Stomach (tissue), 9 donors: ENCODE data around the gene BHLHA9. TPM values are rescaled to one million over a fixed set of nuclear protein-coding genes. Genes with fewer than 3 reads are reported as not detected.
"Not testable (repeated sequence)": the region's sequence is repeated elsewhere in the genome, so short reads cannot be mapped to it uniquely, and the experiment has no call there.

Experiments
- DNase-seq, 2 donors: peaks; one replicate each; pipeline versions ENCODE4 v3.0.0 to v3.0.0-alpha.2; 2013 to 2019
- H3K27ac ChIP-seq, 5 donors: fragments of 200-600 bp in 4 of 5; sonication (generic) in 4 of 5; one replicate each; pipeline ENCODE4 v1.5.1; 2013 to 2019; ENCODE audit warnings: mild to moderate bottlenecking in 1 of 5, moderate library complexity in 1 of 5
- H3K27me3 ChIP-seq, 3 donors: fragments of 200-600 bp; sonication (generic); one replicate each; pipeline ENCODE4 v1.5.1; 2017 to 2019; ENCODE audit warnings: mixed run types in 1 of 3
- H3K36me3 ChIP-seq, 4 donors: fragments of 200-600 bp; sonication (generic); 1 replicate in 3 of 4; 2 replicates in 1 of 4; pipeline ENCODE4 v1.5.1; 2016 to 2019
- H3K4me1 ChIP-seq, 4 donors: fragments of 200-600 bp; sonication (generic); one replicate each; pipeline ENCODE4 v1.5.1; 2016 to 2019
- H3K4me3 ChIP-seq, 4 donors: fragments of 200-600 bp; sonication (generic) in 3 of 4; one replicate each; pipeline ENCODE4 v1.5.1; 2016 to 2019; ENCODE audit warnings: mild to moderate bottlenecking in 1 of 4
- H3K9me3 ChIP-seq, 4 donors: fragments of 200-600 bp; sonication (generic); one replicate each; pipeline ENCODE4 v1.5.1; 2016 to 2019
- CTCF ChIP-seq, 7 experiments: fragments of 450-650 bp in 4 of 7; fragments of 200-600 bp in 3 of 7; sonication (generic) in 3 of 7; IDR thresholded peaks; one replicate each; pipeline ENCODE4 v1.5.1; 2016 to 2019; ENCODE audit warnings: antibody characterized with exemption in 7 of 7, control low read depth in 2 of 7, mild to moderate bottlenecking in 1 of 7
- EP300 ChIP-seq: sonication (generic); formaldehyde crosslinking; IDR thresholded peaks from one replicate; pipeline ENCODE4 v1.6.1; 2017; ENCODE audit warnings: antibody characterized with exemption
- POLR2A ChIP-seq, 4 donors: fragments of 450-650 bp; IDR thresholded peaks; one replicate each; pipeline ENCODE4 v1.6.1; 2016; ENCODE audit warnings: antibody characterized with exemption in 4 of 4, control low read depth in 2 of 4, mild to moderate bottlenecking in 1 of 4, moderate library complexity in 1 of 4
- POLR2AphosphoS5 ChIP-seq, 3 donors: sonication (generic); formaldehyde crosslinking; IDR thresholded peaks; one replicate each; pipeline ENCODE4 v1.6.1; 2016; ENCODE audit warnings: antibody characterized with exemption in 3 of 3
- WGBS, 5 donors: extraction: QIAGEN DNeasy Blood & Tissue Kit in 3 of 5; methylation state at CpG; one replicate each; pipeline versions ENCODE4 v1.1.5 to v1.1.7; 2013 to 2018; 5-methylcytosine and 5-hydroxymethylcytosine counted together
- intact Hi-C: fragments of 100-400 bp; cut with DNase I; formaldehyde crosslinking; loops from one replicate; pipeline ENCODE4 v1.15.1; 2023; ENCODE audit warnings: low total_unique reads
- polyA plus RNA-seq, 3 donors: library from polyadenylated mRNA; stranded (reverse); fragments of 200-250 nt; gene quantifications; one replicate each; pipeline ENCODE4 v1.2.3, GENCODE V29; 2013
- total RNA-seq, 5 donors: library from RNA; depleted of rRNA; stranded (reverse); fragments of >200 nt; gene quantifications; one replicate each; pipeline versions ENCODE4 v1.1.0 to v1.2.3, GENCODE V29; 2014 to 2016
- donor health status: healthy with polysubstance abuse.
- donor health status: Bipolar disorder and iron deficiency.
- donor health status: healthy.

BHLHA9 gene
- total and polyA plus RNA-seq, 8 donors: not detected

- WGBS, 5 donors: 76 to 83% (median 77%) methylated on average over 11 of the region's 11 CpGs
- DNase-seq: no peak
- Histone ChIP-seq H3K4me3 (no peak overlapping the region), H3K9me3 (no peaks in the 10 kb centered on the region), H3K36me3 (no peaks in the 10 kb centered on the region), H3K27ac (no peak overlapping the region), H3K27me3 (peaks cover 0 to 34% (median 0%) of the 10 kb centered on the region in 3 donors), H3K4me1 (no peaks in the 10 kb centered on the region)
- intact Hi-C loops: no loop called here
- TF ChIP-seq POLR2AphosphoS5 (IDR thresholded peaks at IDR 0.05) (no peak), CTCF (IDR thresholded peaks at IDR 0.05) (no peak), POLR2A (IDR thresholded peaks at IDR 0.05) (no peak), EP300 (no peak)
These were observed 31.0 kb upstream of the BHLHA9 start for GRCh38 chr17:1239210-1239609.

- DNase-seq, H3K9me3 ChIP-seq, H3K4me1 ChIP-seq, H3K4me3 ChIP-seq, intact Hi-C loops, H3K36me3 ChIP-seq, H3K27ac ChIP-seq: not testable (repeated sequence)
- 64 to 75% (median 71%) methylated on average over 11 of the region's 11 CpGs for WGBS, 5 donors
- peaks cover 0 to 34% (median 0%) of the 10 kb centered on the region in 3 donors for H3K27me3 ChIP-seq
These were observed 29.8 kb upstream of the BHLHA9 start for GRCh38 chr17:1240426-1240825.

- DNase-seq: peak in 1 of 2 donors; percentile 68
- H3K36me3 ChIP-seq: no peaks in the 10 kb centered on the region
These were observed 28.3 kb upstream of the BHLHA9 start for GRCh38 chr17:1241929-1242328.

GRCh38 chr17:1244606-1245012, 25.6 kb upstream of the BHLHA9 start:
- DNase-seq: no peak
- TF ChIP-seq POLR2A (IDR thresholded peaks at IDR 0.05) (no peak), POLR2AphosphoS5 (IDR thresholded peaks at IDR 0.05) (no peak), CTCF (IDR thresholded peaks at IDR 0.05) (no peak), EP300 (no peak)
- 64 to 83% (median 78%) methylated on average over 9 of the region's 9 CpGs for WGBS, 5 donors
- intact Hi-C loops: no loop called here
- Histone ChIP-seq H3K4me1 (no peaks in the 10 kb centered on the region), H3K36me3 (no peaks in the 10 kb centered on the region), H3K27me3 (peaks cover 0 to 22% (median 0%) of the 10 kb centered on the region in 3 donors), H3K9me3 (no peaks in the 10 kb centered on the region), H3K27ac (no peak overlapping the region), H3K4me3 (no peak overlapping the region)

More at GRCh38 chr17:1241929-1242328, 28.3 kb upstream of the BHLHA9 start:
- intact Hi-C loops: no loop called here
- H3K4me1 ChIP-seq: no peaks in the 10 kb centered on the region
- TF ChIP-seq POLR2AphosphoS5 (IDR thresholded peaks at IDR 0.05) (no peak), CTCF (IDR thresholded peaks at IDR 0.05) (no peak), EP300 (no peak)
- H3K4me3 ChIP-seq: no peak overlapping the region
- H3K27ac ChIP-seq: no peak overlapping the region
- 32 to 50% (median 42%) methylated on average over 9 of the region's 9 CpGs for WGBS, 5 donors
- peaks cover 0 to 31% (median 0%) of the 10 kb centered on the region in 3 donors for H3K27me3 ChIP-seq
- no peaks in the 10 kb centered on the region for H3K9me3 ChIP-seq

- Histone ChIP-seq H3K36me3 (no peaks in the 10 kb centered on the region), H3K4me3 (no peak overlapping the region), H3K4me1 (peaks cover 5 to 16% (median 7%) of the 10 kb centered on the region in 4 donors), H3K27ac (no peak overlapping the region), H3K27me3 (no peaks in the 10 kb centered on the region), H3K9me3 (no peaks in the 10 kb centered on the region)
- 50 to 64% (median 56%) methylated on average over 16 of the region's 16 CpGs for WGBS, 5 donors
- intact Hi-C loops: no loop called here
- no peak for TF ChIP-seq CTCF (IDR thresholded peaks at IDR 0.05)
- TF ChIP-seq POLR2AphosphoS5 (IDR thresholded peaks at IDR 0.05): no peak
- no peak for TF ChIP-seq EP300
- TF ChIP-seq POLR2A (IDR thresholded peaks at IDR 0.05): no peak
- DNase-seq: peak in 1 of 2 donors; percentile 78
These were observed 18.2 kb upstream of the BHLHA9 start for GRCh38 chr17:1251866-1252608.
